Endothelial cell of umbilical vein (primary cell): ENCODE results near the gene TRIM13. TPM values are rescaled to one million over a fixed set of nuclear protein-coding genes. Genes with fewer than 3 reads are reported as not detected.
"Not testable (repeated sequence)": the region's sequence is repeated elsewhere in the genome, so short reads cannot be mapped to it uniquely, and the experiment has no call there.

Experiments
- BruUV-seq: library from RNA; stranded (reverse); fragments of 400-500 nt; replicated peaks from 2 replicates; lab custom pipeline; 2021; lab: Mats Ljungman, UMichigan
- CTCF ChIA-PET: fragments of 300-600, 350-600 bp; sonication (Branson Sonifier 250); formaldehyde crosslinking; loops from one replicate; lab custom pipeline; 2021; ENCODE audit warnings: antibody characterized with exemption, inconsistent platforms; lab: Charles Lee
- POLR2A ChIA-PET: fragments of 300-600, 350-600 bp; sonication (Branson Sonifier 250); formaldehyde crosslinking; loops from one replicate; lab custom pipeline; 2021; ENCODE audit warnings: antibody characterized with exemption, inconsistent platforms; lab: Charles Lee
- DNase-seq: peaks from one replicate; pipeline ENCODE4 v3.0.0-alpha.2; 2011; ENCODE audit warnings: low read depth, low spot score
- FAIRE-seq: peaks from 2 replicates; lab custom pipeline; 2011; peaks lifted over from hg19 to GRCh38; lab: Jason Lieb, UNC
- H2AFZ ChIP-seq: 2 replicates; pipeline ENCODE4 v1.6.0; 2012; ENCODE audit warnings: low read depth, low read length, control low read depth, inconsistent platforms
- H3K27ac ChIP-seq: 2 replicates; pipeline ENCODE4 v1.5.1; 2011; ENCODE audit warnings: low read depth, mild to moderate bottlenecking, control low read depth, low read length, moderate library complexity; ENCODE audit not compliant: insufficient read depth
- H3K27me3 ChIP-seq, 2 experiments: 2 replicates each; pipeline versions ENCODE4 v1.6.0 to v1.6.1; 2011; ENCODE audit warnings: low read length in 2 of 2, mixed read lengths in 1 of 2; ENCODE audit not compliant: control insufficient read depth in 2 of 2, insufficient read depth in 2 of 2
- H3K36me3 ChIP-seq, 2 experiments: 2 replicates in 1 of 2; 3 replicates in 1 of 2; pipeline ENCODE4 v1.5.1; 2011; ENCODE audit warnings: low read length in 2 of 2, mild to moderate bottlenecking in 1 of 2, moderate library complexity in 1 of 2; ENCODE audit not compliant: control insufficient read depth in 2 of 2, insufficient read depth in 2 of 2; ENCODE audit errors: extremely low read depth in 1 of 2
- H3K4me1 ChIP-seq: 3 replicates; pipeline ENCODE4 v1.5.1; 2011; ENCODE audit warnings: mild to moderate bottlenecking, low read length; ENCODE audit not compliant: control insufficient read depth, insufficient read depth; ENCODE audit errors: extremely low read depth
- H3K4me2 ChIP-seq: 2 replicates; pipeline ENCODE4 v1.6.1; 2011; ENCODE audit warnings: low read length, control low read depth, mixed read lengths; ENCODE audit not compliant: insufficient read depth
- H3K4me3 ChIP-seq, 3 experiments: fragments of 200-600 bp in 1 of 3; sonication (generic), shearing (Covaris generic) in 1 of 3; replicated peaks in 1 of 3; 2 replicates each; pipeline ENCODE4 v1.5.1; 2011 to 2016; ENCODE audit warnings: control low read depth in 3 of 3, low read length in 3 of 3, mild to moderate bottlenecking in 2 of 3, inconsistent platforms in 1 of 3, low read depth in 1 of 3, moderate library complexity in 1 of 3; ENCODE audit not compliant: insufficient read depth in 1 of 3
- H3K79me2 ChIP-seq: 2 replicates; pipeline ENCODE4 v1.6.0; 2012; ENCODE audit warnings: low read length, inconsistent platforms; ENCODE audit not compliant: control insufficient read depth, insufficient read depth
- H3K9ac ChIP-seq: replicated peaks from 2 replicates; pipeline ENCODE3; 2011; ENCODE audit warnings: low read length, control low read depth; ENCODE audit not compliant: insufficient read depth; ENCODE audit errors: extremely low read depth
- H3K9me1 ChIP-seq: replicated peaks from 3 replicates; pipeline ENCODE4 v1.6.0; 2011; ENCODE audit warnings: mild to moderate bottlenecking, low read length; ENCODE audit not compliant: control insufficient read depth, insufficient read depth; ENCODE audit errors: extremely low read depth
- H3K9me3 ChIP-seq: replicated peaks from 2 replicates; pipeline ENCODE4 v1.5.1; 2012; ENCODE audit warnings: low read length, inconsistent platforms; ENCODE audit not compliant: control insufficient read depth, insufficient read depth
- H4K20me1 ChIP-seq: replicated peaks from 2 replicates; pipeline ENCODE3; 2011; ENCODE audit warnings: mild to moderate bottlenecking, low read length; ENCODE audit not compliant: control insufficient read depth, insufficient read depth; ENCODE audit errors: extremely low read depth
- CTCF ChIP-seq, 2 donors: IDR thresholded peaks; 1 replicate in 1 of 2; 2 replicates in 1 of 2; pipeline ENCODE4 v1.5.1; 2011; ENCODE audit warnings: low read length in 2 of 2, mild to moderate bottlenecking in 2 of 2, moderate library complexity in 2 of 2, control low read depth in 1 of 2, inconsistent platforms in 1 of 2, low read depth in 1 of 2; ENCODE audit not compliant: insufficient read depth in 1 of 2; ENCODE audit errors: extremely low read depth in 1 of 2
- EZH2 ChIP-seq: IDR thresholded peaks from 2 replicates; pipeline ENCODE4 v1.6.1; 2012; ENCODE audit warnings: borderline replicate concordance, low read depth, mild to moderate bottlenecking, moderate library complexity, low read length, inconsistent platforms; ENCODE audit not compliant: severe bottlenecking
- FOS ChIP-seq: IDR thresholded peaks from 2 replicates; pipeline ENCODE4 v1.6.1; 2011; ENCODE audit warnings: mild to moderate bottlenecking, low read length, moderate library complexity, borderline replicate concordance; ENCODE audit not compliant: insufficient read depth
- GATA2 ChIP-seq: IDR thresholded peaks from 2 replicates; pipeline ENCODE4 v1.7.0; 2011; ENCODE audit warnings: low read depth, mild to moderate bottlenecking, moderate library complexity, mixed read lengths, low read length; ENCODE audit not compliant: insufficient read length, insufficient read depth
- JUN ChIP-seq: IDR thresholded peaks from 2 replicates; pipeline ENCODE4 v1.6.1; 2011; ENCODE audit warnings: borderline replicate concordance, low read depth; ENCODE audit not compliant: insufficient read length, insufficient read depth
- dilution Hi-C: fragments of 300-500 bp; cut with MboI; formaldehyde crosslinking; loops from one replicate; pipeline ENCODE4 v1.15.0; 2019; ENCODE audit warnings: low sequenced_read_pairs; ENCODE audit not compliant: extremely low pct_ligation_motif_present
- intact Hi-C: fragments of 100-400 bp; cut with micrococcal nuclease; formaldehyde crosslinking; loops from one replicate; pipeline ENCODE4 v1.10.0; 2022
- polyA plus RNA-seq, 4 experiments: library from polyadenylated mRNA; depleted of rRNA in 3 of 4; stranded (reverse) in 3 of 4; unstranded in 1 of 4; fragments of >200 nt; gene quantifications; 2 replicates each; pipeline versions ENCODE4 v1.2.1 to v1.2.3, GENCODE V29; 2011 to 2012; ENCODE audit warnings: missing spikeins in 1 of 4
- total RNA-seq: library from RNA; stranded (reverse); gene quantifications from 2 replicates; pipeline ENCODE4 v1.2.3, GENCODE V29; 2021

Gene TRIM13
- total and polyA plus RNA-seq, 2 donors (not counting 3 experiments of a cell fraction or from before 2014, with no cell fraction given), result 12.5 to 28.2 TPM

- POLR2A ChIA-PET, result no interaction called here
- intact Hi-C loops (no loop called here), dilution Hi-C loops (no loop called here)
- Histone ChIP-seq H3K27ac (no peak overlapping the region), H2AFZ (no peak overlapping the region), H3K4me3 (no peak overlapping the region), H3K27me3 (no peaks in the 10 kb centered on the region), H3K4me2 (no peak overlapping the region), H3K4me1 (no peaks in the 10 kb centered on the region), H3K9me3 (no peaks in the 10 kb centered on the region), H3K9ac (no peak overlapping the region), H3K36me3 (no peaks in the 10 kb centered on the region), H3K9me1 (no peaks in the 10 kb centered on the region), H3K79me2 (no peaks in the 10 kb centered on the region), H4K20me1 (no peaks in the 10 kb centered on the region)
- no peak for DNase-seq
- FAIRE-seq, result no peak
- CTCF ChIA-PET, result interaction anchor here (1.2 kb wide), 1 partner anchor 10 kb away, joined by 3 read pairs; no protein-coding TSS in a partner anchor
- no TSS peak for BruUV-seq
- TF ChIP-seq JUN (no peak), CTCF (IDR thresholded peaks at IDR 0.05; ENCODE audit: extremely low read depth in 1 of 2, insufficient read depth in 1 of 2, low read depth in 1 of 2, low read length in 2 of 2) (no peak), FOS (no peak), EZH2 (no peak), GATA2 (no peak)
These were observed 10.4 kb upstream of the TRIM13 start for GRCh38 chr13:49986471-49986870.

GRCh38 chr13:49990612-49991011 is 6.2 kb upstream of the TRIM13 start:
- H3K79me2 ChIP-seq, H3K4me1 ChIP-seq, dilution Hi-C loops, H3K36me3 ChIP-seq, H3K9ac ChIP-seq, H3K4me3 ChIP-seq, FAIRE-seq, BruUV-seq, H2AFZ ChIP-seq, POLR2A ChIA-PET, H4K20me1 ChIP-seq, H3K27me3 ChIP-seq, H3K4me2 ChIP-seq, H3K9me1 ChIP-seq, H3K9me3 ChIP-seq, H3K27ac ChIP-seq, DNase-seq: not testable (repeated sequence)
- CTCF ChIA-PET, result interaction anchor here (3.5 kb wide), 1 partner anchor 14 kb away, joined by 17 read pairs; no protein-coding TSS in a partner anchor
- intact Hi-C loops, result loop anchor here (10.0 kb wide), 1 partner anchor 694 kb away; no protein-coding TSS in a partner anchor
